PC-9 (cell line): ENCODE measurements around the gene ANGPTL1. TPM values are rescaled to one million over a fixed set of nuclear protein-coding genes. Genes with fewer than 3 reads are reported as not detected.

ENCODE experiments used
- BruUV-seq: library from RNA; stranded (reverse); fragments of 400-500 nt; replicated peaks from 2 replicates; lab custom pipeline; 2021; lab: Mats Ljungman, UMichigan
- CTCF ChIA-PET: fragments of 300-600 bp; sonication (Branson Sonifier 250); formaldehyde crosslinking; loops from one replicate; lab custom pipeline; 2022; ENCODE audit warnings: antibody characterized with exemption; lab: Charles Lee
- POLR2A ChIA-PET: fragments of 300-600 bp; sonication (Branson Sonifier 250); formaldehyde crosslinking; loops from one replicate; lab custom pipeline; 2022; ENCODE audit warnings: antibody characterized with exemption; ENCODE audit not compliant: unreplicated experiment; lab: Charles Lee
- DNase-seq, 2 experiments: peaks; one replicate each; pipeline versions ENCODE4 v3.0.0 to v3.0.0-alpha.2; 2015 to 2022; ENCODE audit warnings: mixed read lengths in 1 of 2
- H2AFZ ChIP-seq: fragments of 200-600 bp; sonication (generic); 2 replicates; pipeline ENCODE4 v1.8.1; 2017; ENCODE audit warnings: antibody characterized with exemption
- H3F3A ChIP-seq: fragments of 200-600 bp; sonication (generic); 2 replicates; pipeline ENCODE4 v1.8.1; 2017; ENCODE audit warnings: antibody characterized with exemption, mild to moderate bottlenecking, low read depth; ENCODE audit not compliant: insufficient read depth
- H3K27ac ChIP-seq: fragments of 200-600 bp; sonication (generic); 2 replicates; pipeline ENCODE4 v1.6.1; 2016; ENCODE audit warnings: mixed run types
- H3K27me3 ChIP-seq: fragments of 200-600 bp; sonication (generic); 2 replicates; pipeline ENCODE4 v1.6.1; 2016; ENCODE audit warnings: low read depth, mixed run types; ENCODE audit not compliant: insufficient read depth
- H3K36me3 ChIP-seq: fragments of 200-600 bp; sonication (generic); 2 replicates; pipeline ENCODE4 v1.6.1; 2016; ENCODE audit warnings: low read depth, mixed run types
- H3K4me1 ChIP-seq: fragments of 200-600 bp; sonication (generic); replicated peaks from 2 replicates; pipeline ENCODE4 v1.6.1; 2016; ENCODE audit warnings: mixed run types; ENCODE audit not compliant: insufficient read depth
- H3K4me2 ChIP-seq: fragments of 200-600 bp; sonication (generic); 2 replicates; pipeline ENCODE4 v1.6.1; 2017; ENCODE audit warnings: mixed run types
- H3K4me3 ChIP-seq: fragments of 200-600 bp; sonication (generic); 2 replicates; pipeline ENCODE4 v1.6.1; 2016; ENCODE audit warnings: mixed run types
- H3K79me2 ChIP-seq: fragments of 200-600 bp; sonication (generic); 2 replicates; pipeline ENCODE4 v1.6.1; 2017; ENCODE audit warnings: low read depth, mixed run types
- H3K9me2 ChIP-seq: fragments of 200-600 bp; sonication (generic); 2 replicates; pipeline ENCODE4 v1.8.1; 2017; ENCODE audit warnings: mild to moderate bottlenecking; ENCODE audit not compliant: insufficient read depth
- H3K9me3 ChIP-seq: fragments of 200-600 bp; sonication (generic); 2 replicates; pipeline ENCODE4 v1.8.1; 2016; ENCODE audit warnings: low read depth; ENCODE audit not compliant: insufficient read depth
- H4K20me1 ChIP-seq: fragments of 200-600 bp; sonication (generic); 2 replicates; pipeline ENCODE4 v1.8.1; 2017; ENCODE audit not compliant: insufficient read depth
- EZH2 ChIP-seq: fragments of 200-600 bp; sonication (generic); IDR thresholded peaks from 2 replicates; pipeline ENCODE4 v1.8.0; 2017; ENCODE audit warnings: antibody characterized with exemption, low read depth
- intact Hi-C: fragments of 100-400 bp; cut with micrococcal nuclease; formaldehyde crosslinking; loops from one replicate; pipeline ENCODE4 v1.10.0; 2022; ENCODE audit not compliant: unreplicated experiment
- total RNA-seq: library from RNA; stranded (reverse); gene quantifications from 2 replicates; pipeline ENCODE4 v1.2.3, GENCODE V29; 2021
- TF ChIP-seq, protein P1 (sequence below): fragments of 200-600 bp; sonication (generic); conservative IDR thresholded peaks from 2 replicates; pipeline ENCODE4 v1.6.1; 2017; ENCODE audit warnings: mixed run types, antibody characterized with exemption, mild to moderate bottlenecking, moderate library complexity

Gene ANGPTL1
- total RNA-seq, 1 experiment from 2014 or later = not detected

DNA sequence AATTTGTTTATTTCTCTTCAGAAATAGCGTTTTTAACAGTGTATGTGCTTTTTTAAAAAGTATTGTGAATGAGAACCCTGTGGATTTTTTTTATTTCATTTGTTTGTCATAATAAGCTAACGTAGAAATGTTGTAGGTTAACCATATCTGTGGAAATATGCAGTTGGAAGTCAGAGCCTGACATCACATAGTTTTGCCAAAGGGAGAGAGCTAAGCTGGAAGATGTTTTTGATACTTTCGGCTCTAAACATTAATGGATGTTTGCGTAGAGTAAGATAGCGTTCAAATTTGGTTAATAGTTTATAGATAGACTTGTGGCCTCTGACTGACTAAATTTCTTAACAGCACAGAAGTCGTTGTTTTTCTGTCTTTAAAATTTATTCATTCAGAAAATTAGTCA lies 47.4 kb upstream of the ANGPTL1 start:
- H3K4me3 ChIP-seq = no peak overlapping the region
- no peaks in the 10 kb centered on the region for H3K9me2 ChIP-seq
- no peak overlapping the region for H3K27ac ChIP-seq
- no peak for DNase-seq
- H3K79me2 ChIP-seq = no peaks in the 10 kb centered on the region
- no peaks in the 10 kb centered on the region for H3K27me3 ChIP-seq
- H2AFZ ChIP-seq = no peak overlapping the region
- no peaks in the 10 kb centered on the region for H3K4me1 ChIP-seq
- H3K4me2 ChIP-seq = no peak overlapping the region
- ChIA-PET CTCF (no interaction called here), POLR2A (interaction anchor here (0.6 to 0.7 kb wide), 2 partner anchors 124 to 292 kb away, joined by 6 to 11 read pairs; no protein-coding TSS in a partner anchor)
- no peaks in the 10 kb centered on the region for H3F3A ChIP-seq
- intact Hi-C loops = no loop called here
- TF ChIP-seq, protein P1, sequence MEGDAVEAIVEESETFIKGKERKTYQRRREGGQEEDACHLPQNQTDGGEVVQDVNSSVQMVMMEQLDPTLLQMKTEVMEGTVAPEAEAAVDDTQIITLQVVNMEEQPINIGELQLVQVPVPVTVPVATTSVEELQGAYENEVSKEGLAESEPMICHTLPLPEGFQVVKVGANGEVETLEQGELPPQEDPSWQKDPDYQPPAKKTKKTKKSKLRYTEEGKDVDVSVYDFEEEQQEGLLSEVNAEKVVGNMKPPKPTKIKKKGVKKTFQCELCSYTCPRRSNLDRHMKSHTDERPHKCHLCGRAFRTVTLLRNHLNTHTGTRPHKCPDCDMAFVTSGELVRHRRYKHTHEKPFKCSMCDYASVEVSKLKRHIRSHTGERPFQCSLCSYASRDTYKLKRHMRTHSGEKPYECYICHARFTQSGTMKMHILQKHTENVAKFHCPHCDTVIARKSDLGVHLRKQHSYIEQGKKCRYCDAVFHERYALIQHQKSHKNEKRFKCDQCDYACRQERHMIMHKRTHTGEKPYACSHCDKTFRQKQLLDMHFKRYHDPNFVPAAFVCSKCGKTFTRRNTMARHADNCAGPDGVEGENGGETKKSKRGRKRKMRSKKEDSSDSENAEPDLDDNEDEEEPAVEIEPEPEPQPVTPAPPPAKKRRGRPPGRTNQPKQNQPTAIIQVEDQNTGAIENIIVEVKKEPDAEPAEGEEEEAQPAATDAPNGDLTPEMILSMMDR = no peak
- no peak for TF ChIP-seq EZH2
- H3K9me3 ChIP-seq = no peaks in the 10 kb centered on the region
- H4K20me1 ChIP-seq = no peaks in the 10 kb centered on the region
- H3K36me3 ChIP-seq = peaks cover 26% of the 10 kb centered on the region
- no TSS peak for BruUV-seq

DNA sequence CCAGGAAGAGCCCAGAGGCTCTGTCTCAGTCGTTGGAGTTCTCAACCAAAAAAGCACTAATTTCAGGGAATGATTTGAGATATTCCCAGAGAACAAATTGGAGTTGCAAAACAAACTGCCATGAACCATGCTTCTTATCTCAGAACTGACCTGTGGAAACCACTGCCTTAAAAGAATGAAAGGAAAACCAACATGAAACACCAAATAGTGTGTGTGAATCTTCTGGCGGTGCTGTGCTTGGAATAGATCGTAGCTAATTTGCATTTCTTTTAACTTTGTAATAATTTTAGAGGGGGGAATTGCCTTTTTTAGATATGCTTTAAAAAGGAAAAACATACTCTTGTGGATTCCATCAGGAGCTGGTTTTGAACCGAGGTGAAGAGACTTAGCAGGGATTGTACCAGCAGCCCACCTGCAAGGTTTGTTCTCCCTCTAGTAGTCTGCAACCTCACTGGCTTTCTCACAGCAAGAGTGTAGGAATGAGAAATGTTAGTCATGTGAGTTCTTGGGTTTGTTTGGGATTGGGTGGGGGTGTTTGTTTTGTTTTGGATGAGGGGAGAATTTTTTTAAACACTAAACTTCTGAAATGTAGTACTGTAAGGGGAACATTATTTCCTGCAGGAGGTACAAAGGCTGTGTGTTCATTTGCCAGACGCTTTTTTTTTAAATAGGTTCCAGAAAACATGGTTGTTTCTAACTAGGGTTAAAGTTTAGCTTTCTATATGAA lies 45.7 kb upstream of the ANGPTL1 start:
- no TSS peak for BruUV-seq
- Histone ChIP-seq H2AFZ (no peak overlapping the region), H3K27ac (no peak overlapping the region), H3F3A (no peaks in the 10 kb centered on the region; the same call in 1 of the 2 replicates), H4K20me1 (no peaks in the 10 kb centered on the region), H3K79me2 (no peaks in the 10 kb centered on the region), H3K36me3 (peaks cover 39% of the 10 kb centered on the region), H3K4me2 (no peak overlapping the region), H3K4me3 (no peak overlapping the region), H3K9me3 (no peaks in the 10 kb centered on the region), H3K4me1 (no peaks in the 10 kb centered on the region), H3K9me2 (no peaks in the 10 kb centered on the region), H3K27me3 (no peaks in the 10 kb centered on the region)
- intact Hi-C loops = no loop called here
- POLR2A ChIA-PET = no interaction called here
- CTCF ChIA-PET = no interaction called here
- TF ChIP-seq, protein P1 = no peak
- TF ChIP-seq EZH2 = no peak
- no peak for DNase-seq

DNA sequence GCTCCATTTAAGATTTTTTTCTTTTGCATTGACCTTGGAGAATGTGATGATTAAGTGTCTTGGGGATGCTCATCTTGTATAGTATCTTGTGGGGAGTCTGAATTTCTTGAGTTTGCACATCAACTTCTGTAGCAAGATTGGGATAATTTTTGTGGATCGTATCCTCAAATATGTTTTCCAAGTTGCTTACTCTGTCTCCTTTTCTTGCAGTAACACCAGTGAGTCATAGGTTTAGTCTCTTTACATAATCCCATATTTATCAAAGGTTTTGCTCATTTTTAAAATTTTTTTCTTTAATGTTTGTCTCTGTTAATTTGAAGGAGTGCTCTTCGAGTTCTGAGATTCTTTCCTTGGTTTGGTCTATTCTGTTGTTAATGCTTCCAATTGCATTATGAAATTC lies 41.7 kb upstream of the ANGPTL1 start:
- ChIA-PET POLR2A (no interaction called here), CTCF (no interaction called here)
- Histone ChIP-seq H3K4me1 (no peaks in the 10 kb centered on the region), H3F3A (no peaks in the 10 kb centered on the region; the same call in 1 of the 2 replicates), H2AFZ (no peak overlapping the region), H3K4me2 (no peak overlapping the region), H3K36me3 (peaks cover 49% of the 10 kb centered on the region), H3K9me3 (peaks cover 6% of the 10 kb centered on the region; the same call in 1 of the 2 replicates), H3K79me2 (no peaks in the 10 kb centered on the region), H3K4me3 (no peak overlapping the region), H3K9me2 (no peaks in the 10 kb centered on the region), H4K20me1 (no peaks in the 10 kb centered on the region), H3K27me3 (no peaks in the 10 kb centered on the region), H3K27ac (no peak overlapping the region)
- no peak for DNase-seq
- intact Hi-C loops = no loop called here
- no TSS peak for BruUV-seq
- TF ChIP-seq, protein P1 = no peak
